HG02938 (cell line): ENCODE measurements around the gene F10.

Source experiments
- ATAC-seq: cut with Tn5 transposase; IDR thresholded peaks from one replicate; pipeline ENCODE4 v1.9.1; 2021; ENCODE audit warnings: mild to moderate bottlenecking, moderate library complexity; ENCODE audit not compliant: unreplicated experiment

The F10 gene

GRCh38 chr13:113166681-113167080, 44.1 kb downstream of the F10 start:
- ATAC-seq: no peak

GRCh38 chr13:113167155-113167554, 44.6 kb downstream of the F10 start:
- ATAC-seq: no peak

GRCh38 chr13:113167575-113167974, 45.0 kb downstream of the F10 start:
- no peak for ATAC-seq

GRCh38 chr13:113168211-113168610, 45.6 kb downstream of the F10 start:
- no peak for ATAC-seq

- no peak for ATAC-seq
These were observed 47.0 kb downstream of the F10 start for GRCh38 chr13:113169277-113170272.

GRCh38 chr13:113170511-113170910, 47.9 kb downstream of the F10 start:
- ATAC-seq: no peak

GRCh38 chr13:113171250-113172125, 48.9 kb downstream of the F10 start:
- no peak for ATAC-seq

GRCh38 chr13:113172419-113172926, 49.9 kb downstream of the F10 start:
- no peak for ATAC-seq

GRCh38 chr13:113176280-113176679, 53.7 kb downstream of the F10 start:
- no peak for ATAC-seq

- ATAC-seq: no peak
These were observed 54.2 kb downstream of the F10 start for GRCh38 chr13:113176822-113177221.

- ATAC-seq: no peak
These were observed 55.7 kb downstream of the F10 start for GRCh38 chr13:113178070-113178895.

GRCh38 chr13:113178896-113179167, 56.2 kb downstream of the F10 start:
- no peak for ATAC-seq

- no peak for ATAC-seq
These were observed 57.0 kb downstream of the F10 start for GRCh38 chr13:113179374-113180230.

GRCh38 chr13:113182046-113182445, 59.4 kb downstream of the F10 start:
- no peak for ATAC-seq

GRCh38 chr13:113183450-113184129, 61.0 kb downstream of the F10 start:
- no peak for ATAC-seq

GRCh38 chr13:113184568-113185440, 62.2 kb downstream of the F10 start:
- no peak for ATAC-seq

- peak; percentile 88 for ATAC-seq
These were observed 63.7 kb downstream of the F10 start for GRCh38 chr13:113186061-113186900.
